ENCODE data around the gene BASP1.

Gene BASP1

DNA sequence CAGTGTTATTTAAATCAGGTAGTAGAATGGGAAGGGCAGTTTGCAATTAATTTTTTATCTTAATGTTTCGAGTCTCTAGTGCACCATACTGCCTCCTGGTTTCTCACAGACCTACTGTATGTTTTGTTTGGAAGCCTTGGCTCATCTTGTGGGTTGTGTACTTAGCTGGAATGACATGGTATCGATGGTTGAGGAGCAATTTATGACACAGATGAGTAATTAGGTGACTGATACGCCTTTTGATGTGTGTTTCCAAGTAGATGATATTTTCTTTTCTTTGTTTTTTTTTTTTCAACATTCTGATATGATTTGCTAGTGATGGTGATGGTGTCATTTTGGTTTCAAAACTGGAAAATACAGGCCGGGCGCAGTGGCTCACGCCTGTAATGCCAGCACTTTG, 16.1 kb downstream of the BASP1 start:
- DNase-seq (ENCODE audit: low read depth), result no peak
- no peak overlapping the region for H3K4me3 ChIP-seq (ENCODE audit: low read depth, low read length)
- TF ChIP-seq POLR2A (IDR thresholded peaks at IDR 0.05; ENCODE audit: extremely low read depth, insufficient read length), result no peak

DNA sequence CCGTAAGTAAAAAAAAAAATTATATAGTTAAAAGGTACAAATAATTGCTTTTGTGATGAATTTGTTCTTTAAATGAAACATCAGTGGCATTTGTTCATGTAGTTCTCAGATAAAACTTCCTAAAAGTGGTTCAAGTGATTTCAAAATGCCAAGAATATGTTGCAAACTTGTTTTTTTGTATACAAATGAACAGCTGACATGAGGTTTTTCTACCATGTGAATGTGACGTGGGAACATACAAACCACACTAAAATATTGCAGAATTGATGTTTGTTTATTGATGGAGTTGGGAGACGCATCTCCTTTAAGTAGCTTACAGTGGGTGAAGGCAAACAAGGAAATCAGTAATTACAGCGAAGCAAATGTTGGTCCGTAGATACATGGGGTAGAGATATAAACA, 16.9 kb downstream of the BASP1 start:
- DNase-seq (ENCODE audit: low read depth), result no peak
- no peak overlapping the region for H3K4me3 ChIP-seq (ENCODE audit: low read depth, low read length)
- TF ChIP-seq, protein P1, sequence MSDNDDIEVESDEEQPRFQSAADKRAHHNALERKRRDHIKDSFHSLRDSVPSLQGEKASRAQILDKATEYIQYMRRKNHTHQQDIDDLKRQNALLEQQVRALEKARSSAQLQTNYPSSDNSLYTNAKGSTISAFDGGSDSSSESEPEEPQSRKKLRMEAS (IDR thresholded peaks at IDR 0.05; ENCODE audit: low read depth, low read length), result no peak
- TF ChIP-seq, protein P2, sequence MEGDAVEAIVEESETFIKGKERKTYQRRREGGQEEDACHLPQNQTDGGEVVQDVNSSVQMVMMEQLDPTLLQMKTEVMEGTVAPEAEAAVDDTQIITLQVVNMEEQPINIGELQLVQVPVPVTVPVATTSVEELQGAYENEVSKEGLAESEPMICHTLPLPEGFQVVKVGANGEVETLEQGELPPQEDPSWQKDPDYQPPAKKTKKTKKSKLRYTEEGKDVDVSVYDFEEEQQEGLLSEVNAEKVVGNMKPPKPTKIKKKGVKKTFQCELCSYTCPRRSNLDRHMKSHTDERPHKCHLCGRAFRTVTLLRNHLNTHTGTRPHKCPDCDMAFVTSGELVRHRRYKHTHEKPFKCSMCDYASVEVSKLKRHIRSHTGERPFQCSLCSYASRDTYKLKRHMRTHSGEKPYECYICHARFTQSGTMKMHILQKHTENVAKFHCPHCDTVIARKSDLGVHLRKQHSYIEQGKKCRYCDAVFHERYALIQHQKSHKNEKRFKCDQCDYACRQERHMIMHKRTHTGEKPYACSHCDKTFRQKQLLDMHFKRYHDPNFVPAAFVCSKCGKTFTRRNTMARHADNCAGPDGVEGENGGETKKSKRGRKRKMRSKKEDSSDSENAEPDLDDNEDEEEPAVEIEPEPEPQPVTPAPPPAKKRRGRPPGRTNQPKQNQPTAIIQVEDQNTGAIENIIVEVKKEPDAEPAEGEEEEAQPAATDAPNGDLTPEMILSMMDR (IDR thresholded peaks at IDR 0.05; ENCODE audit: low read depth, low read length), result no peak
- TF ChIP-seq POLR2A (IDR thresholded peaks at IDR 0.05; ENCODE audit: extremely low read depth, insufficient read length) (no peak), MYC (IDR thresholded peaks at IDR 0.05; ENCODE audit: low read depth, low read length) (no peak)

DNA sequence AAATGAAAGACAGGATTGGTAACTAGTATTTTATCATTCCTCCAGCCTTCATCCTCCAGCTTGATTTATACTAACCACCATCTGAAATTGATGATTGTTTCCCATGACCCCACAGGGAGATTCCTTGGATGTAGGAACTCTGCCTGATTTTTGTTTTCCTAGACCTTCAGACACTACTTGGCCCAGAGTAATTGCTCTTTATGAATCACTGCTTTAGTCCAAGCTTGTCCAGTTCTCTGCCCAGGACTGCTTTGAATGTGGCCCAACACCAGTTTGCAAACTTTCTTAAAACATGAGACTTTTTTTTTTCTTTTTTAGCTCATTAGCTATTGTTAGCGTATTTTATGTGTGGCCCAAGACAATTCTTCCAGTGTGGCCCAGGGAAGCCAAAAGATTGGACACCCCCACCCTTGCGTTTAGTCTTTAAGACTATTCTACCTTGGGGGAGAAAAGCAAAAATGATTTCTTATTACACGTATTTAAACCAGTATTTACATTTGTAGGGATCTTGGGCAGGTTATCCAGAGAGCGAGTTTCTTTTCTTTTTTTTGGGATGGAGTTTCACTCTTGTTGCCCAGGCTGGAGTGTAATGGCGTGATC, 18.4 kb downstream of the BASP1 start:
- DNase-seq (ENCODE audit: low read depth), result no peak
- TF ChIP-seq, protein P2 (IDR thresholded peaks at IDR 0.05; ENCODE audit: low read depth, low read length), result no peak
- TF ChIP-seq, protein P1 (IDR thresholded peaks at IDR 0.05; ENCODE audit: low read depth, low read length), result no peak
- no peak for TF ChIP-seq MYC (IDR thresholded peaks at IDR 0.05; ENCODE audit: low read depth, low read length)
- no peak for TF ChIP-seq POLR2A (IDR thresholded peaks at IDR 0.05; ENCODE audit: extremely low read depth, insufficient read length)
- no peak overlapping the region for H3K4me3 ChIP-seq (ENCODE audit: low read depth, low read length)

DNA sequence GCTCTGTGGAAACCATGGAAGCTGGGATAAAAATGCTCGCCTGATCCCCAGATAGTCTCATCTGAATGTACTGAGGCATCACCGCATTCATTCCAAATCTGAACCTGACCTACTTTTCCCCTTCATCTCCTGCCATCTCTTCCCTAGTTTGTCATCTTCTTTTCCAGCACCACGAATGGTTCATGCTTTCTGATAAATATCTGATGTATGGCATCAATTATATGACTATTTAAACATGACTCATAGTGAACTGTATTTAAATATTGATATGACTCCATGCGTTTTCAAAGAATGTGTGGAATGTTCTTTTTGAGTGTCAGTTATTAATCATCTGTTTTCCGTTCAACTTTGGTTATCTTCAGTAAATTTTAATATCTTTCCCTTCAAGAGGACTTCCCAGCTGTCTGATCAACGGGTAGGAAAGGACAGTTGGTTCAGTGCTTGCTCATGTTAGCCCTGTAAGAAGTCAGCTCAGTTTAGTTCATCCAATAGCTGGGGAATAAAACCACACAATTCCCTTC, 21.1 kb downstream of the BASP1 start:
- TF ChIP-seq, protein P2 (IDR thresholded peaks at IDR 0.05; ENCODE audit: low read depth, low read length), result no peak
- TF ChIP-seq POLR2A (IDR thresholded peaks at IDR 0.05; ENCODE audit: extremely low read depth, insufficient read length), result no peak
- TF ChIP-seq MYC (IDR thresholded peaks at IDR 0.05; ENCODE audit: low read depth, low read length), result no peak
- TF ChIP-seq, protein P1 (IDR thresholded peaks at IDR 0.05; ENCODE audit: low read depth, low read length), result no peak
- DNase-seq (ENCODE audit: low read depth), result no peak
- no peak overlapping the region for H3K4me3 ChIP-seq (ENCODE audit: low read depth, low read length)

DNA sequence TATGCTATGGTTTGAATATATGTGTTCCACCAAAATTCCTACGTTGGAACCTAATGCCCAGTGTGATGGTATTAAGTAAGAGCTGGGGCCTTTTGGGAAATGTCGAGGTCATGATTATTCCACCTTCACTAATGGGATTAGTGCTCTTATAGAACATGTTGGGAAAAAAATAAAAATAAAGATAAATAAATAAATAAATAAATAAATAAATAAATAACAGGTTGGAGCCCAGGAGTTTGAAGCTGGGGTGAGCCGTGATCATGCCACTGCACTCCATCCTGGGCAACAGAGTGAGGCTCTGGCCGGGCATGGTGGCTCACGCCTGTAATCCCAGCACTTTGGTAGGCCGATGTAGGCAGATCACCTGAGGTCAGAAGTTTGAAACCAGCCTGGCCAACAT, 22.5 kb downstream of the BASP1 start:
- no peak for TF ChIP-seq POLR2A (IDR thresholded peaks at IDR 0.05; ENCODE audit: extremely low read depth, insufficient read length)
- TF ChIP-seq, protein P1 (IDR thresholded peaks at IDR 0.05; ENCODE audit: low read depth, low read length), result no peak
- TF ChIP-seq, protein P2 (IDR thresholded peaks at IDR 0.05; ENCODE audit: low read depth, low read length), result no peak
- no peak for TF ChIP-seq MYC (IDR thresholded peaks at IDR 0.05; ENCODE audit: low read depth, low read length)
- DNase-seq (ENCODE audit: low read depth), result no peak
- H3K4me3 ChIP-seq (ENCODE audit: low read depth, low read length), result no peak overlapping the region

DNA sequence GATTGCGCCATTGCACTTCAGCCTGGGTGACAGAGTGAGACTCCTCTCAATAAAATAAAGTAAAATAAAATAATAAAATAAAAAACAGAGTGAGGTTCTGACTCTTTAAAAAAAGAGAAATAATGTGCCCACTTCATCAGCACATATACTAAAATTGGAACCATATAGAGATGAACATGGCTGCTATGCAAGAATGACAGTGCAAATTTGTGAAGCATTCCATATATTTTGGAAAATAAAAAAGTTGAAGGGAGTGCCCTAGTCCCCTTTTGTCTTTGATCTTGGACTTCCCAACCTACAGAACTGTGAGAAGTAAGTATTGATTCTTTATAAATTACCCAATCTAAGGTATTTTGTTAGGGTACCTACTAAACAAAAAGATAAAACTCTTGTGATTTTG, 23.1 kb downstream of the BASP1 start:
- H3K4me3 ChIP-seq (ENCODE audit: low read depth, low read length), result no peak overlapping the region
- TF ChIP-seq, protein P2 (IDR thresholded peaks at IDR 0.05; ENCODE audit: low read depth, low read length), result no peak
- TF ChIP-seq MYC (IDR thresholded peaks at IDR 0.05; ENCODE audit: low read depth, low read length), result no peak
- DNase-seq (ENCODE audit: low read depth), result no peak
